CD4-positive, alpha-beta T cell treated with Interferon gamma for 1 hour (primary cell): ENCODE data around the gene CLK3.
"Not testable (repeated sequence)": the region's sequence is repeated elsewhere in the genome, so short reads cannot be mapped to it uniquely, and the experiment has no call there.

Experiments
- DNase-seq: peaks from one replicate; pipeline ENCODE4 v3.0.0-alpha.2; 2020

Gene CLK3

GRCh38 chr15:74621936-74622335 is 6.3 kb downstream of the CLK3 start:
- DNase-seq, result no peak

DNA sequence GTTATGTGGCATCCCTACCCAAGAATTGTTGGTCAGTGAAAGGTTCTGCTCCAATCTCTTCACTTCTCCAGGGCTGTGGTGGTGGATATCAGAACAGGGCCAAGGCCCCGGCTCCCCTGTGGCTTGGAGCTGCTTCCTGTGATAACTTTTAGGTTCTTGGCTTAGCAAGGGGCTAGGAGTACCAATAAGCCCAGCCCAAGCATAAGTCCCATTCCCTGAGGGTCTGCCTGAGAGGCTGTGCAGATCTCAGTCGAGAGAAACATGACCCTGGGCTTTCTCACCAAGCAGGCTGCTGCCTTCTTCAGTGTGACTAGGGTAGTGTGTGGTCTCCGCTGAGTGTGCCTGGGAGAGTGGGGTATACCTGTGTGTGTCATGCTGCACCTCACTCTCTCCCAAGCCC is 7.1 kb downstream of the CLK3 start:
- no peak for DNase-seq

- no peak for DNase-seq
These were observed 8.5 kb downstream of the CLK3 start for GRCh38 chr15:74624020-74624602.

DNA sequence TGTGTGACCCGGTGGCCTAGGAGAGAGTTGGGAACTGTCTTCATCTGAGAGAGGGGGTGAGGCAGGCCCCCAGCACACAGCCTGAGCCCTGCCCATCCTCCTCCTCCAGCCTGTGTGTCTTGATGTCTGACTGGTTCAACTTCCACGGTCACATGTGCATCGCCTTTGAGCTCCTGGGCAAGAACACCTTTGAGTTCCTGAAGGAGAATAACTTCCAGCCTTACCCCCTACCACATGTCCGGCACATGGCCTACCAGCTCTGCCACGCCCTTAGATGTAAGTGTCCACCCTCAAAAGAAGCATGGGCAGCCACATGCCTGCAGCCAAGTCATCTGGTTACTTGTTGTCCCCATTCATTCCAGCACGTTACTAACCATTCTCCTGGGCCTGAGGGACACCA is 10.1 kb downstream of the CLK3 start:
- no peak for DNase-seq

DNA sequence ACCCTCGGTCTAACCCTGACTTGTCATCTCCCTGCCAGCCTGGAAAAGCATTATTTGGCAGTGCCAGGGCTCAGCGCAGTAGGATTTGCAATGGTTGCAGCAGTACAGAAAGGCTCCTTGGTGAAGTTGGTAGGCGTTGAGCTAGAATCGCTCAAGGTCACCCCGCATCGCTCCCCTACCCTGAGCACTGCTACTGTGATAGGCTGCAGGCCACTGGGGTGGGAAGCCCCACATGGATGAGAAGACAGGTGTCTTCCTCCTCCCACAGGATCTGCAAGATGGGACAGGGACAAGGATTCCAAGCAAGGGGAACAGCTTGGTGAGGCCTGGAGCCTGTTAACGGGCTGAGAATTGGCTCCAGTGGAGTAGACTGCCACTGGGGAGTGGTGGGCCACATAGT is 10.7 kb downstream of the CLK3 start:
- no peak for DNase-seq

- DNase-seq, result no peak
These were observed 11.4 kb downstream of the CLK3 start for GRCh38 chr15:74626752-74627692.

- DNase-seq, result no peak
These were observed 12.1 kb downstream of the CLK3 start for GRCh38 chr15:74627766-74628165.

DNA sequence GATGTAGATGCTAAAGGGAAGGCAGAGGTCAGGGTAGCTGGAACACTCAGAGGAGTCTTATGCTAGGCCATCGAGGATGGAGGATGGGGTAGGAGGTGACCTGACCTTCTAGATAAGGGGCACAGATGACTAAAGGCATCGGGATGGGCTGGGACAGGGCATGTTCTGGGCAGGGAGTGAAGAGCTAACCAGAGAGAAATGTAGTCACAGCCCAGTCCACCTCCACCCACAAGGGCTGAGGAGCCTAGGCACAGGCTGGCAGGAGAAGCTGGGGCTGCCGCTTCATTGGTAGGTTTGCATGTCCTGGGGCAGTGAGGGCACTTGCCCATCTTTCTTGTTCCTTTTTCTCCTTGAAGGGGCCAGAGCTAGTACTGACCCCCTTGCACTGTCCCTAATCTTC is 12.6 kb downstream of the CLK3 start:
- DNase-seq, result no peak

DNA sequence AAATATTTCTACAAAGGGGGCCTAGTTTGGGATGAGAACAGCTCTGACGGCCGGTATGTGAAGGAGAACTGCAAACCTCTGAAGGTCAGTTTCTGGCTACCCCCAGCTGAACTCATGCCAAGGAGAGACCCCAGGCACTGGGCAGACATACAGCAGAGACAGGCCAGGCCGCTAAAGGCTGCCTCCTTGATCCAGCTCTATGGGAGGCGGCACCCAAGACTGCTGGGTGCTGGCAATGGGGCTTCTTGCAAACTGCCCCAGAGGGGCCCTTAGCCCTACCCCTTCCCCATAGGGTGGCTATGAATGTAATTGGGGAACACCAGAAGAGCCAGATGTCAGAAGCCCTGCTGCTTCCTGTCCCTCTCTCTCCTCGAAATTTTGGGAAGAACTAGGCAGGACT is 13.3 kb downstream of the CLK3 start:
- no peak for DNase-seq

DNA sequence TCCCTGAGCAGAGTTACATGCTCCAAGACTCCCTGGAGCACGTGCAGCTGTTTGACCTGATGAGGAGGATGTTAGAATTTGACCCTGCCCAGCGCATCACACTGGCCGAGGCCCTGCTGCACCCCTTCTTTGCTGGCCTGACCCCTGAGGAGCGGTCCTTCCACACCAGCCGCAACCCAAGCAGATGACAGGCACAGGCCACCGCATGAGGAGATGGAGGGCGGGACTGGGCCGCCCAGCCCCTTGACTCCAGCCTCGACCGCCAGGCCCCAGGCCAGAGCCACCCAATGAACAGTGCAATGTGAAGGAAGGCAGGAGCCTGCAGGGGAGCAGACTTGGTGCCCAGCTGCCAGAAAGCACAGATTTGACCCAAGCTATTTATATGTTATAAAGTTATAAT is 14.1 kb downstream of the CLK3 start:
- DNase-seq, result not testable (repeated sequence)

GRCh38 chr15:74630284-74631086 is 14.8 kb downstream of the CLK3 start:
- DNase-seq, result peak; percentile 35

GRCh38 chr15:74631087-74631385 is 15.4 kb downstream of the CLK3 start:
- DNase-seq, result no peak

DNA sequence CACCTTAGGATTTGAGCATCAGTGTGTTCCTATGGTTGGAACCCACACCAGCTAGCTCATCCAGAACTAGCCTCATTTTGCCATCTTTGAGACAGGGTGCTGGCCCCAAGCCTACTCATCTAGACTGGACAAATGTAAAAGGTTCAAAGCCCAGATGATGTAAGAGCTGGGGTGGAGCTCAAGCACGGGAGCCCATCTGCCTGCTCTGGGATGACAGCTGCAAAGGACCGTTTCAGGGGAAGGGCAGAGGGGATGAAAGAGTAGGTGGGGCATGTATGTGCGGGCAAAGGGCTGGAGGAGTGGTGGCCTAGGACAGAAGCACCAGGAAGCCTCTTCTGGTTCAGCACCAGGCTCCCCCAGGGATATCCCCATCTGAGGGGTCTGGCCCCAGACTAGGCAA is 15.8 kb downstream of the CLK3 start:
- DNase-seq, result no peak

- peak; percentile 47 for DNase-seq
These were observed 16.4 kb downstream of the CLK3 start for GRCh38 chr15:74631935-74632560.

DNA sequence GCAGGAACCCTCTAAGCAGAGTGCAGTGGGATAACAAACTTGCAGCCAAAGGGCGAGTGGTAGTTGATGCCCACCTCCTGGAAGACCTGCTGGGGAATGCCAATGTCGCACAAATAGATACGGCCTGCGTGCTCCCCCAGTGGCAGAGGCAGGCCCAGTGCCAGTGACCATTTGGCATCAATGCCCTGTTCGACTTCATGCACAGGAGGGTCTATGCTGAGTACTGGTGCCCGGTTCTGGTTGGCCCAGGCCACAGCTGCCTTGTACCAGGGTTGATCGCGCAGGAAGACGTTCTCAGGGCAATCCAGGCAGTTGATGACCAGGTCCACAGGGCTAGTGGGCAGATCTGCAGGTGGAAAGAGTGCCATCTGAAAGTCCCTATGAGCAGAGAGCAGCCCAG is 17.0 kb downstream of the CLK3 start:
- DNase-seq, result no peak

DNA sequence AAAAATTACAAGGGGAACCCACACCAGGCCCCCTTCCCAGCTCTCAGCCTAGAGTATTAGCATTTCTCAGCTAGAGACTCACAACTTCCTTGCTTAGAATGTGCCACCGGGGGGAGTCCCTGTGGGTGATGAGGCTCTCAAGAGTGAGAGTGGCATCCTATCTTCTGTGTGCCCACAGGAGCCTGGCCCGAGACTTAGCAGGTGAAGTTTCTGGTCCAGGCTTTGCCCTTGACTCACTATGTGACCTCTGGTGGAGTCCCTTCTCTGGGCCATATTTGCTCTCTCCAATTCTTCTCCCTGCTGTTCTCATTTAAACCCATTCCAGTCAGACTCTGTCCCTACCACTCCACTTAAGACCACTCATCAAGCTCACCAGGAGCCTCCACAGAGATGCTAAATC is 18.1 kb downstream of the CLK3 start:
- no peak for DNase-seq

DNA sequence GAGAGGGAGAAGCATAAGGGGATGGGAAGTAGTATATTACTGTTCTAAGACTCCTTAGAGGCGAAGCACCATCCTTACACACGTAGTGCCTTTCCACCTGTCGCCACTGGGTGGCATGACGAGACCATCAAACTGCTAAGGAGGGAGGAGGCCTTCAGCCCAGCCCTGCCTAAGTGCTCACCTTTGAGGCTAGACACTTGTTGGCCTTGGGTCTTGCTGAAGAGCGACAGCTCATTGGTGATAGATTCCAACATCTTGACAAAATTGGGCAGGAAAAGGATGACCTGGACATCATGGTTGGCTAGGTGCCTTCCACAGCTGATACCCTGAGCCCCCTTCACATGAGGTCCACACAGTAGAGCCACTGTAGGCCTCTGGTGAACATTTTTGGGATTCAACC is 19.6 kb downstream of the CLK3 start:
- DNase-seq, result peak; percentile 67

- no peak for DNase-seq
These were observed 21.3 kb downstream of the CLK3 start for GRCh38 chr15:74636984-74637383.

DNA sequence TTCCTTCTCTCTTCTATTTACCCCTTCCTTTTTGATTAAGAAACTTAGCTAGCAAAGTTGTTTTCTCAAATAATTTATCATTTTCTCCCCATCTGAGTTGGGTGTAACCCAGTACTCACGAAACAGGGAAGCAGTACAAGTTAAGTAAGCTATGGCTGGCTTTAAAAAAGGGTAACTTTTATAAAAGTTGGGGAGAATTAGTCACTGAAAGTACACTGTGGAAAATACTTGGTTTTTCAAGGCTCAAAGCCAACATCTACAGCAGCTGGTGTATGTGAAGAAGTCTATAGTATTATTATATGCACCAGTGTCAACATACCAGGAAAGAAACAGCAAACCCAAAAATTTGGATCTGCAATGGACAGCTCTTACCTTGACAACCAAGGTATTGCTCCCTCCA is 25.5 kb downstream of the CLK3 start:
- no peak for DNase-seq

GRCh38 chr15:74642348-74642733 is 26.7 kb downstream of the CLK3 start:
- DNase-seq, result no peak

- DNase-seq, result no peak
These were observed 27.4 kb downstream of the CLK3 start for GRCh38 chr15:74642734-74643664.

GRCh38 chr15:74643665-74644204 is 28.1 kb downstream of the CLK3 start:
- no peak for DNase-seq
